Measurements from ENCODE around the gene CCNY.

Gene CCNY

GRCh38 chr10:35432781-35433338, 96.6 kb downstream of the CCNY start:
- no peaks in the 10 kb centered on the region; the same call in 1 of the 2 replicates for H3K79me2 ChIP-seq (ENCODE audit: insufficient read depth, low read depth)
- H3K4me2 ChIP-seq = 0 out of 2 replicates have a peak overlapping the region, but pooled peaks have one; percentile 14
- no peak overlapping the region for H3K4me3 ChIP-seq (IDR thresholded peaks at IDR 0.05; ENCODE audit: insufficient read depth, low read depth, low read length)
- H3K27me3 ChIP-seq (ENCODE audit: insufficient read depth, low read depth) = no peaks in the 10 kb centered on the region
- no peaks in the 10 kb centered on the region; the same call in 1 of the 2 replicates for H4K20me1 ChIP-seq (ENCODE audit: insufficient read depth)
- peaks cover 28% of the 10 kb centered on the region for H3K4me1 ChIP-seq (ENCODE audit: low read depth, poor library complexity, severe bottlenecking)
- TF ChIP-seq CTCF (conservative IDR thresholded peaks at IDR 0.05; ENCODE audit: low read depth, low read length) = no peak
- H3K9ac ChIP-seq = no peak overlapping the region
- no peak overlapping the region for H2AFZ ChIP-seq (ENCODE audit: low read depth)
- H3K36me3 ChIP-seq (ENCODE audit: insufficient read depth) = no peaks in the 10 kb centered on the region
- H3K27ac ChIP-seq = no peak overlapping the region

- Histone ChIP-seq H3K9ac (no peak overlapping the region), H3K4me3 (IDR thresholded peaks at IDR 0.05; ENCODE audit: insufficient read depth, low read depth, low read length) (no peak overlapping the region), H3K79me2 (ENCODE audit: insufficient read depth, low read depth) (no peaks in the 10 kb centered on the region; the same call in 1 of the 2 replicates), H3K4me1 (ENCODE audit: low read depth, poor library complexity, severe bottlenecking) (peaks cover 28% of the 10 kb centered on the region), H3K4me2 (peak overlapping the region; percentile 14), H3K36me3 (ENCODE audit: insufficient read depth) (no peaks in the 10 kb centered on the region), H4K20me1 (ENCODE audit: insufficient read depth) (no peaks in the 10 kb centered on the region; the same call in 1 of the 2 replicates), H3K27ac (no peak overlapping the region), H2AFZ (ENCODE audit: low read depth) (no peak overlapping the region), H3K27me3 (ENCODE audit: insufficient read depth, low read depth) (no peaks in the 10 kb centered on the region)
- TF ChIP-seq CTCF (conservative IDR thresholded peaks at IDR 0.05; ENCODE audit: low read depth, low read length) = no peak
Observed at GRCh38 chr10:35433851-35434426, 97.6 kb downstream of the CCNY start.

GRCh38 chr10:35434533-35434932, 98.2 kb downstream of the CCNY start:
- no peaks in the 10 kb centered on the region for H3K36me3 ChIP-seq (ENCODE audit: insufficient read depth)
- H3K27ac ChIP-seq = no peak overlapping the region
- H4K20me1 ChIP-seq (ENCODE audit: insufficient read depth) = no peaks in the 10 kb centered on the region; the same call in 1 of the 2 replicates
- peak overlapping the region; percentile 14; the same call in 1 of the 2 replicates for H3K4me2 ChIP-seq
- no peaks in the 10 kb centered on the region for H3K79me2 ChIP-seq (ENCODE audit: insufficient read depth, low read depth)
- H3K27me3 ChIP-seq (ENCODE audit: insufficient read depth, low read depth) = no peaks in the 10 kb centered on the region
- H3K4me1 ChIP-seq (ENCODE audit: low read depth, poor library complexity, severe bottlenecking) = peaks cover 28% of the 10 kb centered on the region
- no peak overlapping the region for H3K9ac ChIP-seq
- no peak overlapping the region for H3K4me3 ChIP-seq (IDR thresholded peaks at IDR 0.05; ENCODE audit: insufficient read depth, low read depth, low read length)
- H2AFZ ChIP-seq (ENCODE audit: low read depth) = no peak overlapping the region
- no peak for TF ChIP-seq CTCF (conservative IDR thresholded peaks at IDR 0.05; ENCODE audit: low read depth, low read length)

- Histone ChIP-seq H3K4me1 (ENCODE audit: low read depth, poor library complexity, severe bottlenecking) (peaks cover 28% of the 10 kb centered on the region), H3K27me3 (ENCODE audit: insufficient read depth, low read depth) (no peaks in the 10 kb centered on the region), H3K9ac (no peak overlapping the region), H3K79me2 (ENCODE audit: insufficient read depth, low read depth) (no peaks in the 10 kb centered on the region), H2AFZ (ENCODE audit: low read depth) (no peak overlapping the region), H4K20me1 (ENCODE audit: insufficient read depth) (no peaks in the 10 kb centered on the region; the same call in 1 of the 2 replicates), H3K4me3 (IDR thresholded peaks at IDR 0.05; ENCODE audit: insufficient read depth, low read depth, low read length) (no peak overlapping the region), H3K4me2 (no peak overlapping the region), H3K27ac (no peak overlapping the region), H3K36me3 (ENCODE audit: insufficient read depth) (no peaks in the 10 kb centered on the region)
- no peak for TF ChIP-seq CTCF (conservative IDR thresholded peaks at IDR 0.05; ENCODE audit: low read depth, low read length)
Observed at GRCh38 chr10:35435824-35436223, 99.5 kb downstream of the CCNY start.

Data from KMS-11 (cell line).